Testis (tissue), 2 donors: ENCODE data around the gene ADAM10.

ENCODE experiments used
- CTCF ChIP-seq, 3 experiments: fragments of 450-650 bp in 2 of 3; fragments of 200-600 bp in 1 of 3; sonication (generic) in 1 of 3; IDR thresholded peaks; one replicate each; pipeline ENCODE4 v1.5.1; 2016 to 2019; ENCODE audit warnings: antibody characterized with exemption in 3 of 3, mild to moderate bottlenecking in 2 of 3, moderate library complexity in 1 of 3
- POLR2A ChIP-seq: fragments of 450-650 bp; IDR thresholded peaks from one replicate; pipeline ENCODE4 v1.6.1; 2017; ENCODE audit warnings: antibody characterized with exemption, mild to moderate bottlenecking, moderate library complexity

- no peak for TF ChIP-seq CTCF (IDR thresholded peaks at IDR 0.05)
- no peak for TF ChIP-seq POLR2A
These were observed 5.8 kb upstream of the ADAM10 start for GRCh38 chr15:58755350-58755749.
